ENCODE results near the gene CLSTN1. TPM values are rescaled to one million over a fixed set of nuclear protein-coding genes. Genes with fewer than 3 reads are reported as not detected.

Gene CLSTN1
- total RNA-seq, 1 experiment from 2014 or later, result 100 TPM

- Histone ChIP-seq H3K27ac (ENCODE audit: insufficient read length, low read depth, low read length) (no peak overlapping the region), H4K20me1 (ENCODE audit: control insufficient read depth, insufficient read depth, insufficient read length) (no peaks in the 10 kb centered on the region), H3K4ac (ENCODE audit: low read depth, low read length) (no peak overlapping the region), H3K79me1 (ENCODE audit: insufficient read depth, low read depth, low read length, poor library complexity, severe bottlenecking) (no peaks in the 10 kb centered on the region), H3K27me3 (ENCODE audit: insufficient read depth, low read length) (no peaks in the 10 kb centered on the region), H4K91ac (ENCODE audit: insufficient read length, low read depth, low read length) (no peak overlapping the region), H3K79me2 (ENCODE audit: insufficient read depth, low read length) (no peaks in the 10 kb centered on the region), H3K23me2 (ENCODE audit: insufficient read length, low read depth, low read length, poor library complexity, severe bottlenecking) (no peaks in the 10 kb centered on the region), H2AFZ (ENCODE audit: low read length) (no peak overlapping the region), H3K23ac (ENCODE audit: insufficient read length, low read depth, low read length) (no peak overlapping the region), H3K9ac (ENCODE audit: extremely low read depth, insufficient read length, low read length) (no peak overlapping the region), H3K4me2 (ENCODE audit: insufficient read depth, insufficient read length, low read length) (no peak overlapping the region), H3K9me3 (ENCODE audit: control insufficient read depth, low read depth, low read length) (no peaks in the 10 kb centered on the region), H3K14ac (ENCODE audit: insufficient read depth, low read length) (no peak overlapping the region; the same call in 1 of the 2 replicates), H2AK5ac (ENCODE audit: insufficient read length, low read length) (no peak overlapping the region), H2BK15ac (ENCODE audit: low read depth, low read length) (no peak overlapping the region), H2BK120ac (ENCODE audit: low read depth, low read length, poor library complexity, severe bottlenecking) (no peak overlapping the region), H3K4me1 (ENCODE audit: insufficient read depth, low read length) (no peaks in the 10 kb centered on the region), H3K56ac (ENCODE audit: insufficient read length, low read depth, low read length) (no peak overlapping the region), H2BK5ac (ENCODE audit: insufficient read length, low read length) (no peak overlapping the region), H3T11ph (ENCODE audit: low read length) (no peak overlapping the region), H3K18ac (ENCODE audit: insufficient read length, low read depth, low read length) (no peak overlapping the region), H2BK12ac (ENCODE audit: insufficient read length, low read depth, low read length) (no peak overlapping the region), H4K8ac (replicated peaks; ENCODE audit: insufficient read length, low read depth, low read length) (no peak overlapping the region), H2BK20ac (ENCODE audit: low read depth, low read length, poor library complexity, severe bottlenecking) (no peak overlapping the region), H4K5ac (ENCODE audit: insufficient read length, low read depth, low read length) (no peak overlapping the region)
- 0 out of 7 replicates have a peak overlapping the region, but pooled peaks of 1 of the 3 experiments have one; percentile 42 for H3K27ac Mint-ChIP-seq
- peaks cover 3 to 7% of the 10 kb centered on the region in 2 experiments; a peak in 4 of 5 replicates for H3K9me3 Mint-ChIP-seq
- peaks cover 12 to 15% (median 14%) of the 10 kb centered on the region in 3 experiments; a peak in 6 of 7 replicates for H3K36me3 Mint-ChIP-seq (ENCODE audit: insufficient read depth in 1 of 3, low read depth in 3 of 3)
- no peak for DNase-seq
- no CpG with 5 or more reads among the region's 8 CpGs for WGBS (ENCODE audit: extremely low coverage, insufficient read length, low lambda C conversion rate)
- H3K27me3 Mint-ChIP-seq (ENCODE audit: low read depth), result no peaks in the 10 kb centered on the region
- H3K4me1 Mint-ChIP-seq, result peaks cover 29 to 37% of the 10 kb centered on the region in 2 experiments
- no peak overlapping the region for H3K4me3 Mint-ChIP-seq
- TF ChIP-seq CTCF (conservative IDR thresholded peaks at IDR 0.05), result no peak
These were observed 28.2 kb upstream of the CLSTN1 start for GRCh38 chr1:9852004-9852403.
